HG03095 (cell line): Measurements from ENCODE around the gene NF1.
"Not testable (repeated sequence)": the region's sequence is repeated elsewhere in the genome, so short reads cannot be mapped to it uniquely, and the experiment has no call there.

Source experiments
- ATAC-seq: cut with Tn5 transposase; IDR thresholded peaks from one replicate; pipeline ENCODE4 v1.9.1; 2021; ENCODE audit warnings: moderate library complexity; ENCODE audit not compliant: unreplicated experiment

The NF1 gene

GRCh38 chr17:31094600-31095235, at the start of gene NF1:
Gene NF1, plus strand, starts transcription at chr17:31094977. Its CDS starts 333 bp downstream, at chr17:31095310.
- peak; percentile 71 for ATAC-seq

GRCh38 chr17:31046856-31047425, 47.8 kb upstream of the NF1 start:
- not testable (repeated sequence) for ATAC-seq

GRCh38 chr17:31048142-31048541, 46.6 kb upstream of the NF1 start:
- no peak for ATAC-seq

GRCh38 chr17:31048780-31049179, 46.0 kb upstream of the NF1 start:
- ATAC-seq = no peak

GRCh38 chr17:31050948-31051347, 43.8 kb upstream of the NF1 start:
- ATAC-seq = no peak

- ATAC-seq = no peak
These were observed 43.3 kb upstream of the NF1 start for GRCh38 chr17:31051506-31051905.

- ATAC-seq = no peak
These were observed 42.4 kb upstream of the NF1 start for GRCh38 chr17:31052187-31052889.

GRCh38 chr17:31053071-31053470, 41.7 kb upstream of the NF1 start:
- no peak for ATAC-seq

GRCh38 chr17:31054761-31055160, 40.0 kb upstream of the NF1 start:
- ATAC-seq = no peak

GRCh38 chr17:31058976-31059375, 35.8 kb upstream of the NF1 start:
- ATAC-seq = no peak

GRCh38 chr17:31060791-31061550, 33.8 kb upstream of the NF1 start:
- ATAC-seq = no peak

GRCh38 chr17:31061678-31062077, 33.1 kb upstream of the NF1 start:
- no peak for ATAC-seq

GRCh38 chr17:31062346-31062745, 32.4 kb upstream of the NF1 start:
- ATAC-seq = no peak

GRCh38 chr17:31064707-31065106, 30.1 kb upstream of the NF1 start:
- no peak for ATAC-seq

- no peak for ATAC-seq
These were observed 27.0 kb upstream of the NF1 start for GRCh38 chr17:31067691-31068184.

- ATAC-seq = no peak
These were observed 26.5 kb upstream of the NF1 start for GRCh38 chr17:31068291-31068690.

GRCh38 chr17:31072186-31072585, 22.6 kb upstream of the NF1 start:
- no peak for ATAC-seq

GRCh38 chr17:31073411-31073810, 21.4 kb upstream of the NF1 start:
- ATAC-seq = no peak

- no peak for ATAC-seq
These were observed 19.8 kb upstream of the NF1 start for GRCh38 chr17:31074772-31075555.

GRCh38 chr17:31078290-31078689, 16.5 kb upstream of the NF1 start:
- no peak for ATAC-seq

- ATAC-seq = no peak
These were observed 15.0 kb upstream of the NF1 start for GRCh38 chr17:31079731-31080130.
